ENCODE results near the gene JAKMIP1.

GRCh38 chr4:6141554-6141953 lies 58.8 kb downstream of the JAKMIP1 start:
- TF ChIP-seq CTCF (IDR thresholded peaks at IDR 0.05) (no peak), POLR2A (IDR thresholded peaks at IDR 0.05) (no peak)
